ENCODE results near the gene ITPKB.

DNA sequence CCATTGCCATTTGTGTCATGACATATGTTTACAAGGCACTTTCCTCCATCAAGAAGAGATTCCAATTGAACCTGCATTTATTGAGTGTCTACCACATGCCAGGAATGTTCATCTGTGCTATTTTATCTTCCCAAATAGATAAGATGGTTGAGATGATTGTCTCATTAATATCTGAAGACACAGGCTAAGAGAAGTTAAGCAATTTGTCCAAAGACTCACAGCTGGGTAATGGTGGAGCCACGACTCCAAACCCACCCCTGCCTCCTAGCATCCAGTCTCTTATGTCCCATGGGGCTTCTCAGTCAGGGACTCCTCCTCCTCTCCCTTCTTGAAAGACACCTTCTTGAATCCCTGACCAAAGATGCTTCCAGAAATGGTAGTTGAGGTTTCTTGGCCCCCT is 122.4 kb downstream of the ITPKB start:
- TF ChIP-seq EP300 (IDR thresholded peaks at IDR 0.05; ENCODE audit: borderline replicate concordance in 1 of 2, low read depth in 1 of 2, low read length in 1 of 2) (no peak), RFX5 (IDR thresholded peaks at IDR 0.05; ENCODE audit: low read length) (no peak), NRF1 (IDR thresholded peaks at IDR 0.05; ENCODE audit: low read depth, low read length) (no peak)
